Large intestine (tissue), 3 donors: ENCODE measurements around the gene DTHD1. TPM values are rescaled to one million over a fixed set of nuclear protein-coding genes. Genes with fewer than 3 reads are reported as not detected.

Experiments
- DNase-seq, 2 donors: peaks; one replicate each; pipeline versions ENCODE4 v3.0.0 to v3.0.0-alpha.2; 2013
- H3K27ac ChIP-seq: one replicate; pipeline ENCODE4 v1.5.1; 2013; ENCODE audit warnings: low read length
- H3K27me3 ChIP-seq: 2 replicates; pipeline ENCODE4 v1.6.1; 2013; ENCODE audit warnings: low read length; ENCODE audit not compliant: control insufficient read depth, insufficient read depth
- H3K36me3 ChIP-seq: 2 replicates; pipeline ENCODE4 v1.6.1; 2013; ENCODE audit warnings: low read length; ENCODE audit not compliant: control insufficient read depth, insufficient read depth
- H3K4me1 ChIP-seq: one replicate; pipeline ENCODE4 v1.6.1; 2013; ENCODE audit warnings: low read length; ENCODE audit not compliant: control insufficient read depth, insufficient read depth
- H3K4me3 ChIP-seq: one replicate; pipeline ENCODE4 v1.5.1; 2013; ENCODE audit warnings: low read length
- H3K9me3 ChIP-seq: one replicate; pipeline ENCODE4 v1.6.1; 2013; ENCODE audit warnings: mild to moderate bottlenecking, low read depth, low read length, moderate library complexity; ENCODE audit not compliant: control insufficient read depth
- WGBS: methylation state at CpG from one replicate; pipeline ENCODE4 v1.1.5; 2013; ENCODE audit warnings: low lambda C conversion rate; ENCODE audit not compliant: insufficient coverage; 5-methylcytosine and 5-hydroxymethylcytosine counted together
- polyA plus RNA-seq: library from polyadenylated mRNA; unstranded; fragments of 120-200 nt; gene quantifications from one replicate; pipeline ENCODE4 v1.2.1, GENCODE V29; 2013

The DTHD1 gene
- polyA plus RNA-seq, 1 donor: 0.16 TPM

DNA sequence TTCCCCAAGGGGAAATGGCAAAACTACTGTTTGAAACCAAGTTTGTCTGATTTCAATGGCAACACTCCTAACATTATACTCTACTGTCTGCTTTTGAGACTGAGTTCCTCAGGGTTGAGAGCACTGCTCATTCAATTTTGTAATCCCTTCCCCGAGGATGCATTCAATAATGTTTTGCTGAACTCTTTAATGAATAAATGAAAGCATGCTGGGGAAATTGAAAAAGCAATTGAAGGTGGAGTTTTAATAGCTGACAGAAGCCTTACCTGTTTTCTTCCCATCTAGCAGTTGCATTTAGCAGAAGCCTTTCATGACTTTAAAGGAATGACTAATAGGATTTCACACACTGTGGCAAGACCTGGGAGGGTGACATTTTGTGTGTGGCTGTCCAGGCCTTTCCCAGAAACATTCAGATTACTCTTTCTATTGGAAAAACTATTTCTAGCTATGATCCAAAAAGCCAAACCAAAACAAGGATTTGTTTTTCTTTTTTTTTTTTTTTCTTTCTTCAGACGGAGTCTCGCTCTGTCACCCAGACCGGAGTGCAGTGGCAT lies 45.1 kb downstream of the DTHD1 start:
- H3K27ac ChIP-seq: no peak overlapping the region
- no peaks in the 10 kb centered on the region for H3K27me3 ChIP-seq
- no peak for DNase-seq
- no peak overlapping the region for H3K4me3 ChIP-seq
- no CpG with 5 or more reads among the region's 4 CpGs for WGBS
- no peaks in the 10 kb centered on the region for H3K36me3 ChIP-seq
- no peaks in the 10 kb centered on the region for H3K4me1 ChIP-seq
- no peaks in the 10 kb centered on the region for H3K9me3 ChIP-seq

DNA sequence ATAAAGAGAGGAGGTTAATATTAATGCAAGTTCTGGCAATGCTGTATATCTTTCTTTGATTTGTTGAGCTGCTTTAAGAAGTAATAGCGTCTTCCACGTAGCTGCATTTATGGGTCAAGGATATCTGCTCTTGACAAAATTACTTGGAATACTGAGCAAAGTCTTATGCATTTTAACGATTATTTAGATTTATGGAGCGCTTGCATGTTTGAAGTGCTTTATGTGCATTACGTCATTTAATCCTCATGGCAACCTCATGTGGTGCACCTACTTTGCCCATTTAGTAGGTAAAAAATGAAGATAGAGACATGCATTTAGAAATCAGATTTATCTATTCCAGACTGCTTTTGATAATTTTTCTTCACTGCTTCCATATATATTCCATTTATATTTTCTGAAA lies 46.0 kb downstream of the DTHD1 start:
- no peak overlapping the region for H3K4me3 ChIP-seq
- H3K36me3 ChIP-seq: no peaks in the 10 kb centered on the region
- no peaks in the 10 kb centered on the region for H3K9me3 ChIP-seq
- H3K27ac ChIP-seq: no peak overlapping the region
- DNase-seq: no peak
- no peaks in the 10 kb centered on the region for H3K4me1 ChIP-seq
- WGBS: 0% methylated on average over 1 of the region's 5 CpGs
- no peaks in the 10 kb centered on the region for H3K27me3 ChIP-seq

DNA sequence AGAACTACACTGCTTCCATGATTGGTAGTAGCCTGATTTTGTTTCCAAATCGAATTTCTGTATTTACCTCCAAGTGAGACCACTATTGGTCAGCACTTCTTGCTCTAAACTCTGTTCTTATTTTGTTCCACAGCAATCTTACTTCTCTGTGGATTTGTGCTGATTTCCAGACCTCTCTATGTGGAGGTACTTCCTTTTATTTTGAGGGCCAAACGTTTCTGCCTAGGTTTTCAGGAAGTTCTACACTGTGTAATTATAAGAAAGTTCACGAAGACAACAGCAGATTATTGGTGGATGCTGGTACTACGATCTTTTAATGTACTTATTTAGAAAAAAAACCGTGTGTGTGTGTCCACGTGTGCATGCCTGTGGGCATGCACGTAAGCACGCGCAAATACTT lies 46.7 kb downstream of the DTHD1 start:
- no peak for DNase-seq
- Histone ChIP-seq H3K4me1 (no peaks in the 10 kb centered on the region), H3K4me3 (no peak overlapping the region), H3K36me3 (no peaks in the 10 kb centered on the region), H3K27ac (no peak overlapping the region), H3K27me3 (no peaks in the 10 kb centered on the region), H3K9me3 (no peaks in the 10 kb centered on the region)
- WGBS: no CpG with 5 or more reads among the region's 9 CpGs

DNA sequence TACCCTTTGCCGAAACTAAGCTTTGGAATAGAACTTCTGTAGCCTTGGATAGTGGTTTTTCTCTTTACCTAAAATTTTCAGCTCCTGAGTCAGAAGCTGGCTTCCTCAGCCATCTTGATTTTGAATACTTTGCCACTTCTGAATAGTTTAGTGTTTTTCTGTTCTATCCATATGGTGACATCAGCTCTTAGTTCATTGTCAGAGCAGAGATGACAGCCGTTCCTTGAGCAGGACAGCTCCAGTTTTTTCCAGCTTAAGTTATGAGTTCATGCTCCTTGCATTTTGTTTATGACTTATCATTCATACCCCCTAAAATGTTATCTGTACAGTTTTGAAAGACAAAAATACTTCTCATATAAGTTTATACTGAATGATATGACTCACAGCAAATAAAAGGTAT lies 47.8 kb downstream of the DTHD1 start:
- H3K27ac ChIP-seq: no peak overlapping the region
- no peaks in the 10 kb centered on the region for H3K4me1 ChIP-seq
- no peaks in the 10 kb centered on the region for H3K9me3 ChIP-seq
- no peak for DNase-seq
- H3K4me3 ChIP-seq: no peak overlapping the region
- no peaks in the 10 kb centered on the region for H3K36me3 ChIP-seq
- H3K27me3 ChIP-seq: no peaks in the 10 kb centered on the region
- WGBS: 88% methylated on average over 1 of the region's 2 CpGs

DNA sequence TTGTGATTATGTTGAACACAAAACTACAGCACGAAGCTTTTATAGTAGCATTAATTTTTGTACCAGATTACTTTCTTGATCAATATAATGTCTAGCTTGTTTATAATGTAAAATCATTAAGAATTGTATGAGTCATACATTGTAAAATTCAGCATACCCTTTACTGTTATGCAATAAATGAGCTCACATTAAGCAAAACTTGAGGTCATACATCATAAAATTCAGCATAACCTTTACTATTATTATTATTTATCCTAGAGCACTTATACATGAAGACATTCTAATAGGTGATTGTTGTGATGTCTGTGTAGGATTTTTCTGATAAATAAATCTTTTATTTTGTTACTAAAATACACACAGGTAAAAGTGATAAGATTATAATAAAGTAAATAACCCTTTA lies 49.4 kb downstream of the DTHD1 start:
- no CpG with 5 or more reads among the region's 1 CpG for WGBS
- no peak for DNase-seq

DNA sequence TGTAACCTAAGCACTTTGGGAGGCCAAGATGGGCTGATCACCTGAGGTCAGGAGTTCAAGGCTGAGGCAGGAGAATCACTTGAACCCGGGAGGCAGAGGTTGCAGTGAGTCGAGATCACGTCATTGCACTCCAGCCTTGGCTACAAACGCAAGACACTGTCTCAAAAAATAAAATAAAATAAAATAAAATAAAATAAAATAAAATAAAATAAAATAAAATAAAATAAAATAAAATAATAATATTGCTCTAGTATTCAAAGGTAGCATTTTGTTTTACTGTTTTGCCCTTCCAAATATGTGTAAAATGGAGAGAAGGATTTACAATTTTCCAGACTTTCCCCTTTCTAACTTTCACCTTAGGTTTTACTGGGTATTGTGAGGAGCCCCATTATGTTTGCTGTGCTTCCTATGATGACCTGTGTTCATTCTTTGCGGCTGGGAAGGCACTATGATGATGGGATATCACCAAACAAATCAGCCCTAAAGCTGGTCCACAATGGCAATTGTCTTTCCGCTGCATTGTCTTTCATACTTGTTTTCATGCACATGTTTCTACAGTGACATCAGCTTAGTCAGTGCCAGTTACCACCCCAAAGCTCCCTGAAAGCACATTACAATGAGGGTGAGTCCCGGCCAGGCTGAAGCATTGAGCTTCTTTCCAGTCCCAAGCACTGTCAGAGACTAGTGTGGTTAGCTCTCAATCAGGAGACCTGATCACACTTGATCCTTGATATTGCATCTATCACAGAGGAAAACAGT lies 50.8 kb downstream of the DTHD1 start:
- DNase-seq: no peak
- H3K27me3 ChIP-seq: no peaks in the 10 kb centered on the region
- no peaks in the 10 kb centered on the region for H3K4me1 ChIP-seq
- no peaks in the 10 kb centered on the region for H3K9me3 ChIP-seq
- H3K4me3 ChIP-seq: no peak overlapping the region
- no peak overlapping the region for H3K27ac ChIP-seq
- WGBS: 100% methylated on average over 3 of the region's 7 CpGs
- no peaks in the 10 kb centered on the region for H3K36me3 ChIP-seq

More for the DNA sequence above, 49.4 kb downstream of the DTHD1 start:
- Histone ChIP-seq H3K9me3 (no peaks in the 10 kb centered on the region), H3K27ac (no peak overlapping the region), H3K36me3 (no peaks in the 10 kb centered on the region), H3K4me1 (no peaks in the 10 kb centered on the region), H3K27me3 (no peaks in the 10 kb centered on the region), H3K4me3 (no peak overlapping the region)

DNA sequence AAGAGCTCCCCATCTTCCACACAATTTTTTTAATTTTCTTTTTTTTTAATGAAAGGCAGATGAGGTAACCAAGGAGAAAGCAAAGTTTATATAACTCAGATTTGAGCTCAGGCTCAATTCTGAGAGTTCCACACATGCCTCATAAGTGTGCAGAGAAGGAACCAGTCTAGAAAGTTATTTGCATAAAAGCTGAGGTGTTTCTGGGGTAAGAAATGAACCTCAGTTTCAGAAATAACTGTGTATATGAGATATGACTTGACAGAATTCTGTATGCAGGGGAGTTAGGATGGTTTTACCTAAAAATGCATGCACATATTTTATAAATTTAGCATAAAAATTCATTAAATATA lies 51.3 kb downstream of the DTHD1 start:
- DNase-seq: no peak
- no peak overlapping the region for H3K27ac ChIP-seq
- H3K4me3 ChIP-seq: no peak overlapping the region
- no peaks in the 10 kb centered on the region for H3K36me3 ChIP-seq
- no peaks in the 10 kb centered on the region for H3K27me3 ChIP-seq
- H3K9me3 ChIP-seq: no peaks in the 10 kb centered on the region
- no peaks in the 10 kb centered on the region for H3K4me1 ChIP-seq

DNA sequence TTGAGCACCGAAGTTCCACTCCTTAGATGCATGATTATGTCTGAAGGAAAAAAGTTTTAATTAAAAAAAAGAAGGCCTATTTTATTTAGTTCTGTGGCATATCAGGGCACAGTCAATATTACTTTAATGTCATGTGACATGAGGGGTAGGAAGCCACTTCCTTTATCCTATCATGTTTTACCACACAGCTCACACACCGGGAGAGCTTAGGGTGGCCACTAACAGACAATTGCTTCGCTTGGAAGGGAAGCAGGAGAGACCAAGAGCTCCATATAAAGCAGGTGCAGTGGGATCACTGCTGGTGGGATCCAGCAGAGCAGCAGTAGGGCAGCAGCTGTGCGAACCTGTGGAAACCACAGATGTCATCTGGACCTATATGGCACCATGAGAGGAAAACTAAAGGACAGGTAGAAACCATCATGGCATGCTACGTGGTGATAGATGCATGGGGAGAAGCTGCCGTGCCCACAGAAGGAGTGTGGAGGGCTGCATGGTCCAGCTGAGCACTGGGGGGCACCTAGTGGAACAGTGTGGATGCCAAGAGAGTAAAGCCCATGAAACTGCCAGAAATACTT lies 52.0 kb downstream of the DTHD1 start:
- no peak overlapping the region for H3K4me3 ChIP-seq
- H3K27ac ChIP-seq: no peak overlapping the region
- H3K36me3 ChIP-seq: no peaks in the 10 kb centered on the region
- no peaks in the 10 kb centered on the region for H3K9me3 ChIP-seq
- no peaks in the 10 kb centered on the region for H3K4me1 ChIP-seq
- H3K27me3 ChIP-seq: no peaks in the 10 kb centered on the region
- 60% methylated on average over 1 of the region's 6 CpGs for WGBS
- DNase-seq: no peak

DNA sequence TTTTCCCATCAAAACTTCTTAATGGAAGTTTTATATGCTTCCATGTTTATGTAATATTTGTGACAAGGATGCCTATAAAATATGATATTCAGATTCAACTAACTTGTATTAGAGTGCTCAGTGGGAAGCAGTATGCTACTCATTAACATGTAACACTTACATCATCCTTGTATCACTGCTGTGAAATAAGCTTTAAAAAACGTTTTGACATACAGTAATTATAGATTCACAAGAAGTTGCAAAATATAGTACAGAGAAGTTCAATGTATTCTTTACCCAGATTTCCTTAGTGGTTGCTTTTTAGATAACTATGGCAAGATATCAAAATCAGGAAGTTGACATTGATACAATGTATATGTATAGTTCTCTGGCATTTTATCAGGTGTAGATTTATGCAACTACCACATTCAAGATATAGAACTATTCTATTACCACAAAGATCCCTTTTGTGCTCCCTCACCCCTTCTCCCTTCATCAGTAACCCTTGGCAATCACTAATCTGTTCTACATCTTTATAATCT lies 56.3 kb downstream of the DTHD1 start:
- no peak overlapping the region for H3K4me3 ChIP-seq
- no peak for DNase-seq
- H3K9me3 ChIP-seq: no peaks in the 10 kb centered on the region
- no CpG with 5 or more reads among the region's 1 CpG for WGBS
- H3K27me3 ChIP-seq: no peaks in the 10 kb centered on the region
- no peaks in the 10 kb centered on the region for H3K4me1 ChIP-seq
- H3K36me3 ChIP-seq: no peaks in the 10 kb centered on the region
- no peak overlapping the region for H3K27ac ChIP-seq

DNA sequence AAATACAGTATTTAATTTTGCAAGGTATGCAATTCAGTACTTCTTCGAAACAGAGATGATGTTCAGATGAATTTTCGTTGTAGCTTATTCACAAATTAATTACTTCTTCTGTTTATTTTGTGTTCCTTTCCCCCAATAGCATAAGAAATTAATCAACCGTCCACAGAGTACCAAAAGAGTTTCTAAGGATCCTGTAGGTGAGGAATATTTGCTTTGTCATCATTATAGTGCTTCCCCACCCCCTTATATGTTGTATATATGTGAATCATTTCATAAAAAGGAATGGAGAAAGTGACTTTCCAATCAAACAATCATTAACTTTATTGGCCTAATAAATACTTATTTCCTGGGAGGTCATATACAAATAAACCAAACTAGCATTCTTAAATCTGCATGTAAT lies 57.6 kb downstream of the DTHD1 start:
- Histone ChIP-seq H3K4me3 (no peak overlapping the region), H3K4me1 (no peaks in the 10 kb centered on the region), H3K27ac (no peak overlapping the region), H3K36me3 (no peaks in the 10 kb centered on the region), H3K27me3 (no peaks in the 10 kb centered on the region), H3K9me3 (no peaks in the 10 kb centered on the region)
- WGBS: 100% methylated on average over 3 of the region's 3 CpGs
- no peak for DNase-seq

DNA sequence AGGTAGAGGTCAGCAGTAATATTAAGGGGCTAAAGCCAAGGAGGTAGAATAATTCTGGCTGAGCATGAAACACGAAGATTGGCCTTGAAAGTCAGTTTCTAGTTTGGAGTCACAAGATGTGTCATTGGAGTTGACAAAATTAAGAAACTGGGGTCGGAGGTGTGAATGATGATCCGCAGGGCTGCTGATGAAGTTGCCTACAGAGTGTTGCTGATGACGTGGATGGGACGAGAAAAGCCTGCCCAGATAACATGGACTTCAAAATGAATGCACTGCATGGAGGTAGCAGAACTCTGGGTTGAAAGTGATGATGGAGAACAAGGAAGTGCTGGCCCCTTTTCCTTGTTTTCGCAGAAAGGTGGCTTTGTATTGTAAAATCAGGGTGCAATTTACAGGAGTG lies 60.5 kb downstream of the DTHD1 start:
- Histone ChIP-seq H3K9me3 (no peaks in the 10 kb centered on the region), H3K4me1 (no peaks in the 10 kb centered on the region), H3K4me3 (no peak overlapping the region), H3K36me3 (no peaks in the 10 kb centered on the region), H3K27me3 (no peaks in the 10 kb centered on the region), H3K27ac (no peak overlapping the region)
- WGBS: 100% methylated on average over 3 of the region's 6 CpGs
- no peak for DNase-seq
